ENCODE data around the gene SPATA32. TPM values are rescaled to one million over a fixed set of nuclear protein-coding genes. Genes with fewer than 3 reads are reported as not detected.

The SPATA32 gene
- polyA plus RNA-seq, 2 of the 4 experiments (the other 2 are of a cell fraction), result 0.05 to 0.21 TPM

GRCh38 chr17:45294506-45294905 is 32.6 kb upstream of the SPATA32 start:
- WGBS (ENCODE audit: missing lambda C conversion rate), result 79% methylated on average over 3 of the region's 3 CpGs
- DNase-seq (ENCODE audit: low read depth in 1 of 2, low spot score in 1 of 2) (no peak), FAIRE-seq (no peak), ATAC-seq (no peak)
- no peaks in the 10 kb centered on the region for H3K9me3 ChIP-seq
- CTCF ChIA-PET, result interaction anchor here (0.6 to 34.8 kb wide), 16 partner anchors 10 to 199 kb away, joined by 3 to 1120 read pairs (median 8); partner anchors contain the start of genes ACBD4 and MAP3K14
- POLR2A ChIA-PET, result interaction anchor here (1.5 to 3.7 kb wide), 3 partner anchors 13 to 77 kb away, joined by 5 to 26 read pairs (median 7); no protein-coding TSS in a partner anchor
- peak overlapping the region; percentile 2; the same call in 1 of the 3 replicates for H3K4me3 ChIP-seq
- H3K4me2 ChIP-seq, result peak overlapping the region; percentile 77
- 0 out of 2 replicates have a peak, but pooled peaks have one; percentile 4 for TF ChIP-seq E2F6 (IDR thresholded peaks at IDR 0.05; ENCODE audit: borderline replicate concordance, low read depth)
- no peak for TF ChIP-seq CTCF (IDR thresholded peaks at IDR 0.05)
- peak overlapping the region; percentile 90 to 92 for H3K27ac ChIP-seq
- peaks cover 99% of the 10 kb centered on the region for H3K4me1 ChIP-seq

GRCh38 chr17:45293413-45294211 is 31.7 kb upstream of the SPATA32 start:
- ChIA-PET POLR2A (interaction anchor here (0.6 to 3.7 kb wide), 9 partner anchors 10 to 78 kb away, joined by 3 to 26 read pairs (median 5); partner anchors contain the start of gene MAP3K14), CTCF (interaction anchor here (0.9 to 34.8 kb wide), 29 partner anchors 9 to 158 kb away, joined by 3 to 1120 read pairs (median 7); partner anchors contain the start of genes ACBD4, HEXIM1 and MAP3K14)
- 7% methylated on average over 10 of the region's 10 CpGs for whole genome bisulfite sequencing (ENCODE audit: missing lambda C conversion rate)
- ATAC-seq (peak; percentile 84 to 86), DNase-seq (ENCODE audit: low read depth in 1 of 2, low spot score in 1 of 2) (peak; percentile 93 to 97), FAIRE-seq (peak; percentile 98)
- H3K9me3 ChIP-seq, result no peaks in the 10 kb centered on the region
- peak overlapping the region; percentile 90 to 92 for H3K27ac ChIP-seq
- peak overlapping the region; percentile 77 for H3K4me2 ChIP-seq
- peaks cover 90% of the 10 kb centered on the region for H3K4me1 ChIP-seq
- H3K4me3 ChIP-seq, result peak overlapping the region; percentile 8; the same call in 1 of the 3 replicates
- TF ChIP-seq TFCP2L1 (CRISPR knock-in tag; IDR thresholded peaks at IDR 0.05) (no peak; the same call in 1 of the 2 replicates), MAZ (IDR thresholded peaks at IDR 0.05; ENCODE audit: borderline replicate concordance, low read depth, low read length) (no peak), BHLHE40 (IDR thresholded peaks at IDR 0.05; ENCODE audit: low read depth, low read length) (no peak), NR3C1 (IDR thresholded peaks at IDR 0.05) (no peak), ZSCAN20 (CRISPR knock-in tag; IDR thresholded peaks at IDR 0.05) (no peak), USF2 (IDR thresholded peaks at IDR 0.05) (no peak), HOXB13 (CRISPR knock-in tag; IDR thresholded peaks at IDR 0.05; ENCODE audit: low read depth) (0 out of 2 replicates have a peak, but pooled peaks have one; percentile 24), JUNB (IDR thresholded peaks at IDR 0.05) (peak; percentile 95), RFX5 (IDR thresholded peaks at IDR 0.05) (no peak), MAFK (IDR thresholded peaks at IDR 0.05; ENCODE audit: partially characterized antibody) (peak; percentile 96), ZNF302 (CRISPR knock-in tag; IDR thresholded peaks at IDR 0.05) (no peak), EHF (CRISPR knock-in tag; IDR thresholded peaks at IDR 0.05) (0 out of 2 replicates have a peak, but pooled peaks have one; percentile 22), RCOR1 (IDR thresholded peaks at IDR 0.05; ENCODE audit: low read depth, low read length) (no peak), ATOH8 (CRISPR knock-in tag; IDR thresholded peaks at IDR 0.05; ENCODE audit: low read depth) (peak; percentile 80; the same call in 1 of the 2 replicates), CEBPB (IDR thresholded peaks at IDR 0.05) (no peak; a peak in 1 of 4 replicates), FOXS1 (CRISPR knock-in tag; IDR thresholded peaks at IDR 0.05) (0 out of 2 replicates have a peak, but pooled peaks have one; percentile 10), NPAS2 (CRISPR knock-in tag; IDR thresholded peaks at IDR 0.05; ENCODE audit: borderline replicate concordance) (no peak), HOXB5 (CRISPR knock-in tag; IDR thresholded peaks at IDR 0.05) (no peak), HDAC2 (IDR thresholded peaks at IDR 0.05) (no peak), HEYL (CRISPR knock-in tag; IDR thresholded peaks at IDR 0.05) (no peak), CHD2 (IDR thresholded peaks at IDR 0.05; ENCODE audit: low read length, partially characterized antibody) (no peak), TP53 (CRISPR knock-in tag; IDR thresholded peaks at IDR 0.05) (peak; percentile 45; the same call in 1 of the 2 replicates), NFE2L2 (conservative IDR thresholded peaks at IDR 0.05; ENCODE audit: low read length) (peak; percentile 83; the same call in 1 of the 2 replicates), EHMT2 (IDR thresholded peaks at IDR 0.05; ENCODE audit: low read depth) (no peak), HMGXB4 (CRISPR knock-in tag; IDR thresholded peaks at IDR 0.05; ENCODE audit: borderline replicate concordance) (no peak), CBX8 (IDR thresholded peaks at IDR 0.05) (no peak), SREBF2 (IDR thresholded peaks at IDR 0.05) (no peak), FOSB (CRISPR knock-in tag; IDR thresholded peaks at IDR 0.05) (peak; percentile 76; the same call in 1 of the 2 replicates), EP300 (IDR thresholded peaks at IDR 0.05) (peak; percentile 55 to 57; a peak in 2 of 5 replicates)
